SU-DHL-6 (cell line): ENCODE data around the gene LOX.

ENCODE experiments used
- H2AFZ ChIP-seq: fragments of 200-600 bp; sonication (generic); 2 replicates; pipeline ENCODE4 v1.6.1; 2014; ENCODE audit warnings: low read depth, mild to moderate bottlenecking, moderate library complexity, mixed read lengths, antibody characterized with exemption, low read length; ENCODE audit not compliant: severe bottlenecking
- H3F3A ChIP-seq: fragments of 200-600 bp; shearing (Covaris generic); 2 replicates; pipeline ENCODE4 v1.6.0; 2016; ENCODE audit warnings: antibody characterized with exemption, mild to moderate bottlenecking; ENCODE audit not compliant: insufficient read depth
- H3K27ac ChIP-seq: fragments of 200-600 bp; sonication (generic); 2 replicates; pipeline ENCODE4 v1.5.1; 2016; ENCODE audit warnings: low read depth, mild to moderate bottlenecking, low read length, moderate library complexity, mixed read lengths
- H3K27me3 ChIP-seq: fragments of 200-600 bp; sonication (generic), shearing (Covaris generic); 2 replicates; pipeline ENCODE4 v1.6.0; 2014; ENCODE audit warnings: mild to moderate bottlenecking, low read length
- H3K36me3 ChIP-seq: fragments of 200-600 bp; sonication (generic); 2 replicates; pipeline ENCODE4 v1.6.1; 2014; ENCODE audit warnings: mild to moderate bottlenecking, low read length, mixed read lengths
- H3K4me2 ChIP-seq: fragments of 300-600, 200-600 bp; shearing (Covaris generic), sonication (generic); 2 replicates; pipeline ENCODE4 v1.6.0; 2014; ENCODE audit warnings: low read length, low read depth, mild to moderate bottlenecking; ENCODE audit not compliant: poor library complexity, severe bottlenecking
- H3K4me3 ChIP-seq: fragments of 200-600 bp; sonication (generic); 2 replicates; pipeline ENCODE4 v1.5.1; 2014; ENCODE audit warnings: antibody characterized with exemption, low read length, mild to moderate bottlenecking, mixed read lengths; ENCODE audit not compliant: insufficient read depth, poor library complexity, severe bottlenecking
- H3K79me2 ChIP-seq: fragments of 200-600 bp; sonication (generic); 2 replicates; pipeline ENCODE4 v1.6.1; 2014; ENCODE audit warnings: mild to moderate bottlenecking, low read length, moderate library complexity; ENCODE audit not compliant: insufficient read depth
- H3K9ac ChIP-seq: fragments of 200-600 bp; sonication (generic); 2 replicates; pipeline ENCODE4 v1.7.0; 2014; ENCODE audit warnings: mild to moderate bottlenecking, low read length
- H3K9me2 ChIP-seq: fragments of 200-600 bp; sonication (generic); replicated peaks from 2 replicates; pipeline ENCODE4 v1.6.1; 2014; ENCODE audit warnings: low read length; ENCODE audit not compliant: insufficient read depth
- H3K9me3 ChIP-seq: fragments of 200-600 bp; sonication (generic); 2 replicates; pipeline ENCODE4 v1.6.1; 2014; ENCODE audit warnings: low read length, mixed read lengths; ENCODE audit not compliant: insufficient read depth
- H4K20me1 ChIP-seq: fragments of 200-600 bp; sonication (generic); 2 replicates; pipeline ENCODE4 v1.6.1; 2014; ENCODE audit warnings: low read depth, mild to moderate bottlenecking, antibody characterized with exemption, low read length, moderate library complexity, mixed read lengths
- CTCF ChIP-seq: fragments of 200-600 bp; sonication (generic); IDR thresholded peaks from one replicate; pipeline ENCODE4 v1.5.1; 2017; ENCODE audit warnings: antibody characterized with exemption, mild to moderate bottlenecking, low read length, moderate library complexity; ENCODE audit not compliant: insufficient read depth, poor library complexity, severe bottlenecking
- EZH2phosphoT487 ChIP-seq: fragments of 200-600 bp; sonication (generic), shearing (Covaris generic); conservative IDR thresholded peaks from 2 replicates; pipeline ENCODE4 v1.6.1; 2018; ENCODE audit warnings: mild to moderate bottlenecking, antibody characterized with exemption, low read length, moderate library complexity, mixed read lengths

The LOX gene

GRCh38 chr5:122019919-122020590 is 58.0 kb downstream of the LOX start:
- Histone ChIP-seq H3K4me2 (no peak overlapping the region), H3F3A (no peaks in the 10 kb centered on the region), H3K9me2 (no peaks in the 10 kb centered on the region), H2AFZ (no peak overlapping the region), H3K4me3 (no peak overlapping the region), H3K79me2 (0 out of 2 replicates have a peak, but pooled peaks cover 13% of the 10 kb centered on the region), H3K27me3 (no peaks in the 10 kb centered on the region), H3K36me3 (peaks cover 24% of the 10 kb centered on the region), H4K20me1 (no peaks in the 10 kb centered on the region), H3K27ac (no peak overlapping the region), H3K9me3 (no peaks in the 10 kb centered on the region), H3K9ac (no peak overlapping the region)
- no peak for TF ChIP-seq CTCF
- TF ChIP-seq EZH2phosphoT487: no peak

GRCh38 chr5:122015471-122015870 is 62.6 kb downstream of the LOX start:
- Histone ChIP-seq H3K27me3 (no peaks in the 10 kb centered on the region), H3K4me2 (no peak overlapping the region), H3K4me3 (no peak overlapping the region), H3K9ac (no peak overlapping the region), H3K79me2 (peaks cover 15% of the 10 kb centered on the region; the same call in 1 of the 2 replicates), H3F3A (no peaks in the 10 kb centered on the region; the same call in 1 of the 2 replicates), H3K36me3 (peaks cover 8% of the 10 kb centered on the region; the same call in 1 of the 2 replicates), H2AFZ (no peak overlapping the region), H3K9me3 (no peaks in the 10 kb centered on the region), H3K9me2 (no peaks in the 10 kb centered on the region), H3K27ac (no peak overlapping the region), H4K20me1 (0 out of 2 replicates have a peak, but pooled peaks cover 5% of the 10 kb centered on the region)
- TF ChIP-seq EZH2phosphoT487 (no peak), CTCF (no peak)

GRCh38 chr5:122014236-122014935 is 63.7 kb downstream of the LOX start:
- Histone ChIP-seq H4K20me1 (0 out of 2 replicates have a peak, but pooled peaks cover 5% of the 10 kb centered on the region), H3K79me2 (peaks cover 19% of the 10 kb centered on the region), H3K9me3 (no peaks in the 10 kb centered on the region), H3F3A (no peaks in the 10 kb centered on the region; the same call in 1 of the 2 replicates), H3K27me3 (no peaks in the 10 kb centered on the region), H3K9me2 (no peaks in the 10 kb centered on the region), H3K4me2 (no peak overlapping the region), H3K9ac (no peak overlapping the region), H3K36me3 (no peaks in the 10 kb centered on the region), H3K4me3 (no peak overlapping the region), H3K27ac (no peak overlapping the region), H2AFZ (no peak overlapping the region)
- no peak for TF ChIP-seq EZH2phosphoT487
- TF ChIP-seq CTCF: no peak
